Activated CD8-positive, alpha-beta T cell treated with anti-CD3 and anti-CD28 coated beads for 36 hours (primary cell): Measurements from ENCODE around the gene ADAM10. TPM values are rescaled to one million over a fixed set of nuclear protein-coding genes. Genes with fewer than 3 reads are reported as not detected.

Experiments used
- ATAC-seq: fragments of 200-7000 bp; cut with Tn5 transposase; one replicate; pipeline ENCODE4 v1.10.0; 2021; ENCODE audit warnings: mild to moderate bottlenecking, moderate library complexity
- CTCF ChIA-PET: fragments of 350-600 bp; sonication (Branson Sonifier 250); formaldehyde crosslinking; loops from one replicate; lab custom pipeline; 2021; ENCODE audit warnings: antibody characterized with exemption; lab: Charles Lee
- POLR2A ChIA-PET: fragments of 350-600 bp; sonication (Branson Sonifier 250); formaldehyde crosslinking; loops from one replicate; lab custom pipeline; 2021; ENCODE audit warnings: antibody characterized with exemption; lab: Charles Lee
- DNase-seq: peaks from one replicate; pipeline ENCODE4 v3.0.0-alpha.2; 2020
- H3K27ac Mint-ChIP-seq: one replicate; pipeline ENCODE4 v1.8.0; 2021; ENCODE audit warnings: mild to moderate bottlenecking, mixed read lengths
- H3K27me3 Mint-ChIP-seq: one replicate; pipeline ENCODE4 v1.8.0; 2021; ENCODE audit warnings: mixed read lengths
- H3K36me3 Mint-ChIP-seq: one replicate; pipeline ENCODE4 v1.8.0; 2021; ENCODE audit warnings: low read depth, mixed read lengths
- H3K4me1 Mint-ChIP-seq: one replicate; pipeline ENCODE4 v1.8.0; 2021; ENCODE audit warnings: low read depth, mixed read lengths
- H3K4me3 Mint-ChIP-seq: one replicate; pipeline ENCODE4 v1.8.0; 2021; ENCODE audit warnings: mild to moderate bottlenecking, moderate library complexity, mixed read lengths
- H3K9me3 Mint-ChIP-seq: one replicate; pipeline ENCODE4 v1.8.0; 2021; ENCODE audit warnings: mixed read lengths
- CTCF ChIP-seq: fragments of 200-600 bp; IDR thresholded peaks from one replicate; pipeline ENCODE4 v1.8.0; 2022; ENCODE audit warnings: antibody characterized with exemption, mild to moderate bottlenecking
- intact Hi-C: fragments of 100-400 bp; cut with micrococcal nuclease; formaldehyde crosslinking; loops from one replicate; pipeline ENCODE4 v1.10.0; 2022
- total RNA-seq, 2 experiments: library from RNA; stranded (reverse); gene quantifications; one replicate each; pipeline ENCODE4 v1.2.3, GENCODE V29; 2021

ADAM10 gene
- total RNA-seq, 2 experiments from 2014 or later, result 76.4 to 79.4 TPM

GRCh38 chr15:58572521-58572920 lies 177.0 kb downstream of the ADAM10 start:
- no peak for DNase-seq
- no peak overlapping the region for H3K27ac Mint-ChIP-seq
- H3K27me3 Mint-ChIP-seq, result no peaks in the 10 kb centered on the region
- H3K4me3 Mint-ChIP-seq, result no peak overlapping the region
- ATAC-seq, result no peak
- H3K36me3 Mint-ChIP-seq, result no peaks in the 10 kb centered on the region
- peaks cover 12% of the 10 kb centered on the region for H3K4me1 Mint-ChIP-seq
- no peaks in the 10 kb centered on the region for H3K9me3 Mint-ChIP-seq
- ChIA-PET POLR2A (no interaction called here), CTCF (no interaction called here)
- intact Hi-C loops, result no loop called here
- no peak for TF ChIP-seq CTCF

GRCh38 chr15:58571491-58571890 lies 178.0 kb downstream of the ADAM10 start:
- ATAC-seq, result no peak
- H3K4me3 Mint-ChIP-seq, result no peak overlapping the region
- POLR2A ChIA-PET, result no interaction called here
- no peak for DNase-seq
- no peak for TF ChIP-seq CTCF
- H3K27ac Mint-ChIP-seq, result no peak overlapping the region
- H3K4me1 Mint-ChIP-seq, result peaks cover 13% of the 10 kb centered on the region
- H3K27me3 Mint-ChIP-seq, result no peaks in the 10 kb centered on the region
- intact Hi-C loops, result no loop called here
- no peaks in the 10 kb centered on the region for H3K9me3 Mint-ChIP-seq
- CTCF ChIA-PET, result no interaction called here
- H3K36me3 Mint-ChIP-seq, result no peaks in the 10 kb centered on the region

GRCh38 chr15:58569455-58569854 lies 180.1 kb downstream of the ADAM10 start:
- Mint-ChIP-seq H3K4me3 (no peak overlapping the region), H3K36me3 (no peaks in the 10 kb centered on the region), H3K9me3 (no peaks in the 10 kb centered on the region), H3K27me3 (no peaks in the 10 kb centered on the region), H3K4me1 (peaks cover 10% of the 10 kb centered on the region), H3K27ac (no peak overlapping the region)
- intact Hi-C loops, result no loop called here
- CTCF ChIA-PET, result interaction anchor here (1.2 kb wide), 1 partner anchor 341 kb away, joined by 5 read pairs; no protein-coding TSS in a partner anchor
- DNase-seq (no peak), ATAC-seq (no peak)
- no peak for TF ChIP-seq CTCF
- POLR2A ChIA-PET, result no interaction called here

GRCh38 chr15:58568157-58568571 lies 181.3 kb downstream of the ADAM10 start:
- H3K27me3 Mint-ChIP-seq, result no peaks in the 10 kb centered on the region
- no peaks in the 10 kb centered on the region for H3K36me3 Mint-ChIP-seq
- intact Hi-C loops, result no loop called here
- POLR2A ChIA-PET, result no interaction called here
- no peaks in the 10 kb centered on the region for H3K9me3 Mint-ChIP-seq
- CTCF ChIA-PET, result interaction anchor here (0.7 to 1.2 kb wide), 4 partner anchors 9 to 1514 kb away, joined by 3 to 5 read pairs (median 3); no protein-coding TSS in a partner anchor
- DNase-seq (peak; percentile 33), ATAC-seq (peak; percentile 77)
- H3K4me1 Mint-ChIP-seq, result peaks cover 10% of the 10 kb centered on the region
- H3K27ac Mint-ChIP-seq, result peak overlapping the region; percentile 72
- TF ChIP-seq CTCF, result no peak
- H3K4me3 Mint-ChIP-seq, result no peak overlapping the region

- ChIA-PET CTCF (no interaction called here), POLR2A (no interaction called here)
- no peaks in the 10 kb centered on the region for H3K36me3 Mint-ChIP-seq
- H3K27ac Mint-ChIP-seq, result no peak overlapping the region
- no peak overlapping the region for H3K4me3 Mint-ChIP-seq
- no peak for TF ChIP-seq CTCF
- DNase-seq (no peak), ATAC-seq (no peak)
- H3K27me3 Mint-ChIP-seq, result no peaks in the 10 kb centered on the region
- peaks cover 10% of the 10 kb centered on the region for H3K4me1 Mint-ChIP-seq
- no peaks in the 10 kb centered on the region for H3K9me3 Mint-ChIP-seq
- intact Hi-C loops, result no loop called here
Measured at GRCh38 chr15:58566029-58566428, 183.5 kb downstream of the ADAM10 start.
